ENCODE data around the gene ITSN1. TPM values are rescaled to one million over a fixed set of nuclear protein-coding genes. Genes with fewer than 3 reads are reported as not detected.
"Not testable (repeated sequence)": the region's sequence is repeated elsewhere in the genome, so short reads cannot be mapped to it uniquely, and the experiment has no call there.

The ITSN1 gene
- 1 to 10 TPM; 2.3 to 4.6 TPM for total RNA-seq

DNA sequence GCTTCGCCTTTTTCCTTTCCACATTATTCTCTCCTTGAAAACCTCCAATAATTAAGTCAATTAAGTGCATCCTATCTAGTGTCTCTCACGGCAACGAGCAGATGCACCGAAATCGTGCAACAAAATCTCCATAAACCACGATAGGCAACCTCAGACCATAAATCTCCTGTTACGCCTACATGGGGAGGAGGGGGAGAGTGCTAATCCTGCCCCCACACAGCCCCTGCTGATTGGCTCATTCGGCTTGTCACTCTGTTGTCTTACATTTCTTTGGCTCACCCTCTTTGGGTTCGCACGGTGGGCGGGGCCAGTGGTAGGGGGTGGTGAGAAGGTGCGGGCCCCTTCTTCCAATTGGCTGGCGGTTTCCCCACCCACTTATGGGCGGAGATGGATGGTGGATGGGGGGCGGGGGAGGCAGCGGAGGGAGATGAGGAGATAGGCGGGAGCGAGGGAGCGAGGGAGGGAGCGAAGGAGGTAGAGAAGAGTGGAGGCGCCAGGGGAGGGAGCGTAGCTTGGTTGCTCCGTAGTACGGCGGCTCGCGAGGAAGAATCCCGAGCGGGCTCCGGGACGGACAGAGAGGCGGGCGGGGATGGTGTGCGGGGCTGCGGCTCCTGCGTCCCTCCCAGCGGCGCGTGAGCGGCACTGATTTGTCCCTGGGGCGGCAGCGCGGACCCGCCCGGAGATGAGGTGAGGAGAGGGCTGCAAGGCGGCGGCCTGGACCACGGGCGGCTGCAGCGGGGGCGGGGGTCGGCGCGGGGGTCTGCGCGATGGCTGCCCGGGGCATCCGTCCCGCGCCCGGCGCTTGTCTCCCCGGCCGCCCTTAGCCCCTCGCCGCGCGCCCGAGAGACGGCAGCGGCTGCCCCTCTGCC is at the start of gene ITSN1:
TSS of gene ITSN1 (plus strand) at position 475 of the 869 bp plus-strand sequence. CDS start 76,328 bp downstream, outside the sequence.
- Mint-ChIP-seq H3K4me1 (peaks cover 14% of the 10 kb centered on the region), H3K27me3 (peaks cover 28% of the 10 kb centered on the region), H3K27ac (peak within 1 kb of the TSS; percentile 94), H3K36me3 (peaks cover 5% of the 10 kb centered on the region), H3K9me3 (no peaks in the 10 kb centered on the region), H3K4me3 (peak within 1 kb of the TSS; percentile 99)
- ATAC-seq (ENCODE audit: low read depth): peak; percentile 89
- DNase-seq: peak; percentile 99
- POLR2A ChIA-PET: interaction anchor here (1.5 kb wide), 1 partner anchor 162 kb away, joined by 5 read pairs; the partner anchor contains the start of gene TMEM50B

DNA sequence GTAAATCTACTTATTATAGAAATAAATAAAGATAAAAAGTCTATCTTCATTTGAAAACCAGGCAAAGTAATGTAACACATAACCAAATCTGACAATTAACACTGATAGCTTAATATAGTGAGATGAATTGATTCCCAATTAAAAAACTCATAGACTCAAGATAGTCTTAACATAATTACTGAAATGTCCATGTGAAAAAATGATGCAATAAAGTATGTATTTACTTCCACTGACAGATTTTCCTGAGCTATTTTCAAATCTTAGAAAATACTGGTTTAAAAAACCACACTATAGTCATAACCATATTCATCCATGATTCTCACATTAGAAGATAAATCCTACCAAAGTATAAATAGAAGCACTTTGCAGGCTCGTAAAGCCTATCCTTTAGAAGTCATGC is 44.2 kb upstream of the ITSN1 start:
- Mint-ChIP-seq H3K27ac (no peak overlapping the region), H3K9me3 (no peaks in the 10 kb centered on the region), H3K4me1 (no peaks in the 10 kb centered on the region), H3K27me3 (no peaks in the 10 kb centered on the region), H3K36me3 (peaks cover 11% of the 10 kb centered on the region), H3K4me3 (no peak overlapping the region)
- no peak for ATAC-seq (ENCODE audit: low read depth)
- no peak for DNase-seq
- POLR2A ChIA-PET: no interaction called here

DNA sequence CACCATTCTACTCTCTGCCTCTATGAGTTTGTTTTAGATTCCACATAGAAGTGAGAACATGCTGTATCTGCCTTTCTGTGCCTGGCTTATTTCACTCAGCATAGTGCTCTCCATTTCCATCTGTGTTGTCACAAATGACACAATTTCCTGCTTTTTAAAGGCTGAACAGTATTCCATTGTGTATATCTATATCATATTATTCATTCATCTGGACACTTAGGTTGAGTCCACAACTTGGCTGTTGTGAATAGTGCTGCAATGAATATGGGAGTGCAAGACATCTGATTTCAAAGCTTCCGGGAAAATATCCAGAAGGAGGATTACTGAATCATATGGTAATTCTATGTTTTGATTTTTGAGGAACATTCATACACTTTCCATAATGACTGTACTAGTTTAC is 33.7 kb upstream of the ITSN1 start:
- Mint-ChIP-seq H3K27ac (no peak overlapping the region), H3K4me3 (no peak overlapping the region), H3K27me3 (no peaks in the 10 kb centered on the region), H3K4me1 (peaks cover 5% of the 10 kb centered on the region), H3K36me3 (peaks cover 2% of the 10 kb centered on the region), H3K9me3 (no peaks in the 10 kb centered on the region)
- ATAC-seq (ENCODE audit: low read depth): no peak
- POLR2A ChIA-PET: no interaction called here
- DNase-seq: no peak

DNA sequence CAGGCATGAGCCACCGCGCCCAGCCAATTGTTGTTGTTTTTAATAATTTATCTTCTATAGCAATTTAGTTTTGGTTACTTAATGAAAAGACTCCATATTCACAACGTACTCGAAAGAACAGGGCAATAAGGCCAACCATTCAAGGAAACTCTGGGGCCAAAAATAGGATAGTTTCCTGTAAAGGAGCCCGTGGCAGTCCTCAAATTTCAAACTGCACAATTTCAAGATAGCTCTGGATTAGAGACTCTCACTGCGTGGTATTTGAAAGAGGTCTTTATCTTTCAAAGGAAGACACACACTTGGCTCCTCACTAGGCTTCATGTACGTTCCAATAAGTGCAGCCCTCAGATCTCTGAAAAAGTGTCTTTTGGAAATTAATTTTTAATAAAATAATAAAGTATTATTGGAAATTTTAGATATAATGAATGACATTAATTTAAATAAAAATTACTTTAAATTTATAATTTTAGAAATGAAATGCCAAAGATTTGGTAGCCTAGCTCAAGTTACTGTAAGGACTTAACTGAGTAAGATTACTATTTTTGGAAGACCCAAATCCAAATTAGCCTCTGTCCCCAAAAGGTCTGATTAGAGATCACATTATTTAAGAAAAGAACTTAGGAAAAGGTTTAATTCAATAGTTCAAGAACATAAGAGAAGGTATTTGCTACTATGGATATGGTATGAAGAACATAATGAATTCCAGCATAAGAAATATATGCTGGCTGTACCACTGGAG is 31.1 kb upstream of the ITSN1 start:
- Mint-ChIP-seq H3K36me3 (peaks cover 4% of the 10 kb centered on the region), H3K9me3 (no peaks in the 10 kb centered on the region), H3K4me3 (no peak overlapping the region), H3K27me3 (no peaks in the 10 kb centered on the region), H3K4me1 (no peaks in the 10 kb centered on the region), H3K27ac (no peak overlapping the region)
- no peak for ATAC-seq (ENCODE audit: low read depth)
- DNase-seq: no peak
- POLR2A ChIA-PET: no interaction called here

DNA sequence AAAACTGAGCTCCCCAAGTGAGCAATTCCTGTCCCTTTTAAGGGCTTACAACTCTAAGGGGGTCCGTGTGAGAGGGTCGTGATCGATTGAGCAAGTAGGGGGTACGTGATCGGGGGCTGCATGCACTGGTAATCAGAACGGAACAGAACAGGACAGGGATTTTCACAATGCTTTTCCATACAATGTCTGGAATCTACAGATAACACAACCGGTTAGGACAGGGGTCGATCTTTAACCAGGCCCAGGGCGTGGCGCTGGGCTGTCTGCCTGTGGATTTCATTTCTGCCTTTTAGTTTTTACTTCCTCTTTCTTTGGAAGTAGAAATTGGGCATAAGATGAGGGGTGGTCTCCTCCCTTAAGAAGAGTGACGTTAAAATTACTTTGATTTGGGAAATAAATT is 24.7 kb upstream of the ITSN1 start:
- H3K4me1 Mint-ChIP-seq; H3K9me3 Mint-ChIP-seq; POLR2A ChIA-PET; ATAC-seq (ENCODE audit: low read depth); H3K4me3 Mint-ChIP-seq; DNase-seq; H3K27me3 Mint-ChIP-seq; H3K27ac Mint-ChIP-seq: not testable (repeated sequence)
- H3K36me3 Mint-ChIP-seq: peaks cover 21% of the 10 kb centered on the region

DNA sequence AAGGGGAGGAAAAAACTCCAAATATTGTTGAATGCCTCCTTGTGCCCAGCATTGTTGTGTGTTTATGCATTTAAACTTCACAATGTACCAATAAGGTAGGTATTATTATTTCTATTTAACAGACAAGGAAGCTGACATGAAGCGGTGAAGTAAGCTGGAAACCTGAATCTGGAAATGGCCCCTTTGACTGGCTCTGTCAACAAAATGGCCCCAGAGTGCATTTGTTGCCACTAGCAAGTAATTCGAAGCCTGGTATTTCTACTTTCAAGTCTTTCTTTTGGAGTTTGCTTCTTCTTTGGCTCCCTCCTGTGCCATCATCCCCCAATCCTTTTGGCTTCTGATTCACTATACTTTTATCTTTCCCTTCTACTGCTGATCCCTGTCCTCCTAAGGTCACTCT is 23.9 kb upstream of the ITSN1 start:
- Mint-ChIP-seq H3K36me3 (peaks cover 20% of the 10 kb centered on the region), H3K27me3 (no peaks in the 10 kb centered on the region), H3K4me1 (no peaks in the 10 kb centered on the region), H3K4me3 (no peak overlapping the region), H3K27ac (no peak overlapping the region), H3K9me3 (no peaks in the 10 kb centered on the region)
- DNase-seq (no peak), ATAC-seq (ENCODE audit: low read depth) (no peak)
- POLR2A ChIA-PET: interaction anchor here (0.7 kb wide), 1 partner anchor 284 kb away, joined by 3 read pairs; no protein-coding TSS in a partner anchor

DNA sequence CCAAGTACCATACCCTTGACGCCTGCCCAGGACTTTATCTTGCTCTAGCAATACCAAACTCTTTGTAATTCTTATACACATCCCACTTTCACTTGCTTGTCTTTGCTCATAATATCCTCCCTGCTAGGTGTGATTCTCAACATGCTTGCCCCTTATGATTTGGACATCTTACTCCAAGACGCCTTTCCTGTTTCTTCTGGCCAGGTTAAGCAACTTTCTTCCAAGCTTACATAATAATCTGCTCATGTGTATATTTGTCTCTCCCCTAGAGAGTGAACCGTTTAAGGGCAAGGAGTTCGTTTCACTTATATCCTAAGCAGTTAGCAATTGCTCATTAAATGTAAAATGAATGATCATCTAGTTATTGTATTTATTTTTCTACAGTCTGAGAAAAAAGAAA is 22.6 kb upstream of the ITSN1 start:
- DNase-seq: no peak
- Mint-ChIP-seq H3K4me3 (no peak overlapping the region), H3K9me3 (no peaks in the 10 kb centered on the region), H3K27me3 (no peaks in the 10 kb centered on the region), H3K27ac (no peak overlapping the region), H3K4me1 (no peaks in the 10 kb centered on the region), H3K36me3 (peaks cover 21% of the 10 kb centered on the region)
- POLR2A ChIA-PET: interaction anchor here (1.2 kb wide), 1 partner anchor 31 kb away, joined by 3 read pairs; the partner anchor contains the start of gene DONSON
- ATAC-seq (ENCODE audit: low read depth): no peak

DNA sequence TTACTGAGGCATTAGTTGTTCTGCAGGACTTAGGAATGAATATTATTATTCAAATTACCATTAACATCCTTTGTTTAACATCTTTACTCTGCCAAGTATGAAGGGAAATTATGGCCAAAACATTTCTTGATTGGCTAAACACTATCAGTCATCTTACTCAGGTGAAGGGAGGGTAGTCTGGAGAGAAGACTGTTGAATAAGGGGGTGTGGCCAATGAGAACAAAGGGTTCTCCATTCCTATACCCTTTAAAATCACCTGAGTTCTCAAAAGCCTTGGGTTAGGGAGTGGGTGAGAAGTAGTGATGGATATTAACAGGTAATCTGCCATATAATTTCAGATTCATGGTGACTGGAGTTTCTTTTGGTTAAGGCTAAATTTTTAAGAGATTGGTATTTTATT is 20.0 kb upstream of the ITSN1 start:
- peaks cover 20% of the 10 kb centered on the region for H3K36me3 Mint-ChIP-seq
- no peaks in the 10 kb centered on the region for H3K4me1 Mint-ChIP-seq
- H3K27me3 Mint-ChIP-seq: no peaks in the 10 kb centered on the region
- no peak overlapping the region for H3K4me3 Mint-ChIP-seq
- no peak for ATAC-seq (ENCODE audit: low read depth)
- POLR2A ChIA-PET: interaction anchor here (0.5 kb wide), 1 partner anchor 525 kb away, joined by 4 read pairs; no protein-coding TSS in a partner anchor
- no peak for DNase-seq
- no peaks in the 10 kb centered on the region for H3K9me3 Mint-ChIP-seq
- H3K27ac Mint-ChIP-seq: no peak overlapping the region

DNA sequence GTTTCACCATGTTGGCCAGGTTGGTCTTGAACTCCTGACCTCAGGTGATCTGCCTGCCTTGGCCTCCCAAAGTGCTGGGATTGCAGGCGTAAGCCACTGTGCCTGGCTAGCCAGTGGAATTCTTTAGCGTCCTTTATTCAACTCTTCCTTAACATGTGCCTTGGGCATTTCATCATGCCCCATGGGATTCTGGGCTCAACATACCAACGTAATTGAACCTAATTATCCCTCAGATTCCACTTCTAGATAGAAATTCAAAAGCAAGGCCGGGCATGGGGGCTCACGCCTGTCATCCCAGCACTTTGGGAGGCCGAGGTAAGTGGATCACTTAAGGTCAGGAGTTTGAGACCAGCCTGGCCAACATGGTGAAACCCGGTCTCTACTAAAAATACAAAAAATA is 16.1 kb upstream of the ITSN1 start:
- ATAC-seq (ENCODE audit: low read depth); H3K4me1 Mint-ChIP-seq; DNase-seq; H3K27ac Mint-ChIP-seq; H3K27me3 Mint-ChIP-seq; POLR2A ChIA-PET; H3K9me3 Mint-ChIP-seq; H3K4me3 Mint-ChIP-seq: not testable (repeated sequence)
- H3K36me3 Mint-ChIP-seq: peaks cover 14% of the 10 kb centered on the region

DNA sequence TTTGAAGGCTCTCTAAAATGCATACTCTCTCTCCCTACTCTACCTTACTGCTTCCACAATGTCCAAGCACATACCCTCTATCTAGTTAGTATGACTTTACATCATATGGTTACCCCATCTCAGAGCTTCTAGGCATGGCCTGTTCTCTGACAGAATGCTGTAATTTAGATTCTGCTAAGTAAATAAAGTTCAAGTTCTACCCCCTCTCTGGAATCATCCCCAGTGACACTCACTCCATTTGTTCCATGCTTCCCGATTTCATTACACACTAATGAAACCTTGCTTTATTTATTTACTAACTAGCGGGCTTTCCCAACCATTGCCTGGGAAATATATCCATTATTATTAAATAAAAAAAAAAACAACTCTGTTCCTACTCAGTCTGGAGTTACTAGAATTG is 8.0 kb upstream of the ITSN1 start:
- no peak overlapping the region for H3K27ac Mint-ChIP-seq
- no peak overlapping the region for H3K4me3 Mint-ChIP-seq
- H3K4me1 Mint-ChIP-seq: peaks cover 4% of the 10 kb centered on the region
- DNase-seq: no peak
- H3K27me3 Mint-ChIP-seq: no peaks in the 10 kb centered on the region
- no peak for ATAC-seq (ENCODE audit: low read depth)
- H3K9me3 Mint-ChIP-seq: no peaks in the 10 kb centered on the region
- H3K36me3 Mint-ChIP-seq: peaks cover 19% of the 10 kb centered on the region
- POLR2A ChIA-PET: no interaction called here

DNA sequence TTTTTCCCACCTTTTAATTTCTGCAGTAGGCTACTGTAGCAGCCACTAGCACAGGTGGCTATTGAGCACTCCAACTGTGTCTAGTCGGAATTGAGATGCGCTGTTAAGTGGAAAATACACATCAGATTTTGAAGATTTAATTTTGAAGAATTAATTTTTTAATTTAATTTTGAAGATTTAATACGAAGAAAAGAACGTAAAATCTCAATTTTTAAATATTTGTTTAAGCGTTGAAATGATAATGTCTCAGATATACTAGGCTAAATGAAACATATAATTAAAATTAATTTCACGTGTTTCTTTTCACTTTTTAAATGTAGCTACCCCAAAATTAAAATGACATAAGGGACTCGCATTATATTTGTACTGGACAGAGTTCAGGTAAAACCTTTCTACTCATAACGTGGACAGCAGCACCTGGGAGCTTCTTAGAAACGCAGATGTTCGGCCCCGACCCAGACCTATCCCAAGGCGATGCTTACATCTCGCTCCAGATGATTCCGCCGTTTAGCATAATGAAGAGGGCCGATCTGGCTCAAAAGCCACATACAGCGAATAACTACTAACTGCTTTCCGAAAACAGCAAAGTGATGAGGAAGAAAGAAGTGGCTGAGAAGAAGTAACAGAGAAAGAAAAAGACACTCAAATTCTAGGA is 1.5 kb upstream of the ITSN1 start:
- Mint-ChIP-seq H3K27ac (peak overlapping the region; percentile 94), H3K9me3 (no peaks in the 10 kb centered on the region), H3K36me3 (peaks cover 8% of the 10 kb centered on the region), H3K4me3 (peak overlapping the region; percentile 99), H3K27me3 (peaks cover 25% of the 10 kb centered on the region), H3K4me1 (peaks cover 17% of the 10 kb centered on the region)
- DNase-seq (peak; percentile 35), ATAC-seq (ENCODE audit: low read depth) (no peak)
- POLR2A ChIA-PET: interaction anchor here (1.3 to 1.5 kb wide), 2 partner anchors 161 to 914 kb away, joined by 3 to 5 read pairs; partner anchors contain the start of gene TMEM50B

DNA sequence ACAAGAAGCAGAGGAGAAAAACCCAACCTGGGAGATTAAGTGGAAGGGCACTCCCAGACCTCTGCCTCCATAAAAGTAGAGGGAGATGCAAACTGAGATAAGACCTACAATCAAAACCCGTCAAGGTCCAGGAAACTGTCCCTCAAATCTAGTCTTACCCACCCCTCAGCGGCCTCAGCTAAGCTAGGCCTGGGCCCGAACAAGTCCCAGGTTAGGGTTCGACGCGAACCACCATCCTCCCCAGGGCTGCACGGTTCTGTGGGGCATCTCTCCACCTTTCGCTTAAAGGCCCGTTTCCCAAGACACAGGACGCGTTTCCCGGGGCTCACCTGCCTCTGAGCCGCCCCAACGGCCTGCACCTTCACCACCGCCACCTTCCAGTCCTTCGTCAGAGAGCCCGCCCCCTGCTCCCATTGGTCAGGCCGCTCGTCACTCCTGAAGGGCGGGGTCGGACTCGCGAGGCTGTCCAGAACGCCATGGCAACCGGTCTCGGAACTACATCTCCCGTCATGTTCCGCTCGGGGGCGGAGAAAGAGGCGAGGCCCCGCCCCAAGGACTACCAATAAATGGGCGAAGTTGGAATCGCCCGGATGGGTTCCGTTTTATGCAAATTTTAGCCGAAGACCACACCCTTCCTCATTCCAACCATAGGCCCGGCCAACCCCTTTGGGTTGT is 812 bp upstream of the ITSN1 start, which contains the start of gene CRYZL1:
TSS of gene CRYZL1 (minus strand) at position 390 of the 675 bp plus-strand sequence. CDS start 10,190 bp downstream, outside the sequence.
- peaks cover 28% of the 10 kb centered on the region for H3K27me3 Mint-ChIP-seq
- peak within 1 kb of the TSS; percentile 94 for H3K27ac Mint-ChIP-seq
- no peaks in the 10 kb centered on the region for H3K9me3 Mint-ChIP-seq
- DNase-seq (peak; percentile 99), ATAC-seq (ENCODE audit: low read depth) (peak; percentile 79)
- H3K36me3 Mint-ChIP-seq: peaks cover 8% of the 10 kb centered on the region
- POLR2A ChIA-PET: interaction anchor here (1.5 kb wide), 1 partner anchor 161 kb away, joined by 5 read pairs; the partner anchor contains the start of gene TMEM50B
- peaks cover 17% of the 10 kb centered on the region for H3K4me1 Mint-ChIP-seq
- peak within 1 kb of the TSS; percentile 99 for H3K4me3 Mint-ChIP-seq
